SK-N-MC (cell line): ENCODE data around the gene PAFAH2.

Source experiments
- EZH2 ChIP-seq: fragments of 200-600 bp; sonication (generic); IDR thresholded peaks from one replicate; pipeline ENCODE4 v1.6.1; 2017; ENCODE audit warnings: antibody characterized with exemption
- FOXP2 ChIP-seq: optimal IDR thresholded peaks from 2 replicates; pipeline ENCODE3; 2011; ENCODE audit warnings: mild to moderate bottlenecking, moderate library complexity; ENCODE audit not compliant: insufficient read depth; ENCODE audit errors: extremely low read length, control extremely low read depth
- POLR2AphosphoS5 ChIP-seq: IDR thresholded peaks from 2 replicates; pipeline ENCODE4 v1.6.1; 2012; ENCODE audit warnings: mild to moderate bottlenecking, low read depth, low read length, borderline replicate concordance

GRCh38 chr1:25929016-25929415 lies 68.8 kb downstream of the PAFAH2 start:
- TF ChIP-seq EZH2 (no peak), POLR2AphosphoS5 (no peak), FOXP2 (no peak)
